ENCODE measurements around the gene PLEKHG3. TPM values are rescaled to one million over a fixed set of nuclear protein-coding genes. Genes with fewer than 3 reads are reported as not detected.

PLEKHG3 gene
- total and polyA plus RNA-seq, 10 of the 15 experiments (the other 5 are each of a cell fraction or from before 2014, with no cell fraction given) = 0.03 to 0.73 (median 0.07) TPM; not detected in 5

DNA sequence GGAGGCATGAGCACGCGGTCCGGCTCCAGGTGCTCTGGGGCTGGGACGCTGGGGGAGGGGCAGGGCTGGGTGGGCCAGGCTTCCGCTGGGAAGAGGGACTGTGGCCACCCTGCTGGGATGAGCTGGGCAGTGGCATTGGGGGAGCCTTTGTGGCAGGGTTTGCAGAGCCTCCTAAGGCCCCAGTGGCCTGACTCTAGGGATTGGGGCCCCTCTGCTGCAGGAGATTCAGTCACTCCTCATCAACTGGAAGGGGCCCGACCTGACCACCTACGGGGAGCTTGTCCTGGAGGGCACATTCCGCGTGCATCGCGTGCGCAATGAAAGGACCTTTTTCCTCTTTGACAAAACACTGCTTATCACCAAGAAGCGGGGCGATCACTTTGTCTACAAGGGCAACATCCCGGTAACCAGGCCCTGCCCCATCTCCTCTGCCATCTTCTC, 26.9 kb downstream of the PLEKHG3 start:
- BruUV-seq (replicated peaks) = no TSS peak
- intact Hi-C loops (cut with micrococcal nuclease; ENCODE audit: unreplicated experiment) (no loop called here), in situ Hi-C loops (cut with MboI) (no loop called here)
- TF ChIP-seq, protein P1, sequence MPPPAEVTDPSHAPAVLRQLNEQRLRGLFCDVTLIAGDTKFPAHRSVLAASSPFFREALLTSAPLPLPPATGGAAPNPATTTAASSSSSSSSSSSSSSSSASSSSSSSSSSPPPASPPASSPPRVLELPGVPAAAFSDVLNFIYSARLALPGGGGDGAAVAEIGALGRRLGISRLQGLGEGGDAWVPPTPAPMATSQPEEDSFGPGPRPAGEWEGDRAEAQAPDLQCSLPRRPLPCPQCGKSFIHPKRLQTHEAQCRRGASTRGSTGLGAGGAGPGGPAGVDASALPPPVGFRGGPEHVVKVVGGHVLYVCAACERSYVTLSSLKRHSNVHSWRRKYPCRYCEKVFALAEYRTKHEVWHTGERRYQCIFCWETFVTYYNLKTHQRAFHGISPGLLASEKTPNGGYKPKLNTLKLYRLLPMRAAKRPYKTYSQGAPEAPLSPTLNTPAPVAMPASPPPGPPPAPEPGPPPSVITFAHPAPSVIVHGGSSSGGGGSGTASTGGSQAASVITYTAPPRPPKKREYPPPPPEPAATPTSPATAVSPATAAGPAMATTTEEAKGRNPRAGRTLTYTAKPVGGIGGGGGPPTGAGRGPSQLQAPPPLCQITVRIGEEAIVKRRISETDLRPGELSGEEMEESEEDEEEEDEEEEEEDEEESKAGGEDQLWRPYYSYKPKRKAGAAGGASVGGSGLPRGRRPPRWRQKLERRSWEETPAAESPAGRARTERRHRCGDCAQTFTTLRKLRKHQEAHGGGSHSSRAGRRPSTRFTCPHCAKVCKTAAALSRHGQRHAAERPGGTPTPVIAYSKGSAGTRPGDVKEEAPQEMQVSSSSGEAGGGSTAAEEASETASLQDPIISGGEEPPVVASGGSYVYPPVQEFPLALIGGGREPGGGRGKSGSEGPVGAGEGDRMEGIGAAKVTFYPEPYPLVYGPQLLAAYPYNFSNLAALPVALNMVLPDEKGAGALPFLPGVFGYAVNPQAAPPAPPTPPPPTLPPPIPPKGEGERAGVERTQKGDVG (CRISPR knock-in tag; IDR thresholded peaks at IDR 0.05) = no peak
- TF ChIP-seq IKZF1 (conservative IDR thresholded peaks at IDR 0.05) (no peak), ZNF24 (IDR thresholded peaks at IDR 0.05) (no peak), NR2F1 (conservative IDR thresholded peaks at IDR 0.05) (no peak), PAX8 (IDR thresholded peaks at IDR 0.05) (no peak), IKZF2 (IDR thresholded peaks at IDR 0.05) (no peak), KAT2A (conservative IDR thresholded peaks at IDR 0.05; ENCODE audit: control insufficient read depth, low read depth, low read length) (no peak)
- TF ChIP-seq, protein P2, sequence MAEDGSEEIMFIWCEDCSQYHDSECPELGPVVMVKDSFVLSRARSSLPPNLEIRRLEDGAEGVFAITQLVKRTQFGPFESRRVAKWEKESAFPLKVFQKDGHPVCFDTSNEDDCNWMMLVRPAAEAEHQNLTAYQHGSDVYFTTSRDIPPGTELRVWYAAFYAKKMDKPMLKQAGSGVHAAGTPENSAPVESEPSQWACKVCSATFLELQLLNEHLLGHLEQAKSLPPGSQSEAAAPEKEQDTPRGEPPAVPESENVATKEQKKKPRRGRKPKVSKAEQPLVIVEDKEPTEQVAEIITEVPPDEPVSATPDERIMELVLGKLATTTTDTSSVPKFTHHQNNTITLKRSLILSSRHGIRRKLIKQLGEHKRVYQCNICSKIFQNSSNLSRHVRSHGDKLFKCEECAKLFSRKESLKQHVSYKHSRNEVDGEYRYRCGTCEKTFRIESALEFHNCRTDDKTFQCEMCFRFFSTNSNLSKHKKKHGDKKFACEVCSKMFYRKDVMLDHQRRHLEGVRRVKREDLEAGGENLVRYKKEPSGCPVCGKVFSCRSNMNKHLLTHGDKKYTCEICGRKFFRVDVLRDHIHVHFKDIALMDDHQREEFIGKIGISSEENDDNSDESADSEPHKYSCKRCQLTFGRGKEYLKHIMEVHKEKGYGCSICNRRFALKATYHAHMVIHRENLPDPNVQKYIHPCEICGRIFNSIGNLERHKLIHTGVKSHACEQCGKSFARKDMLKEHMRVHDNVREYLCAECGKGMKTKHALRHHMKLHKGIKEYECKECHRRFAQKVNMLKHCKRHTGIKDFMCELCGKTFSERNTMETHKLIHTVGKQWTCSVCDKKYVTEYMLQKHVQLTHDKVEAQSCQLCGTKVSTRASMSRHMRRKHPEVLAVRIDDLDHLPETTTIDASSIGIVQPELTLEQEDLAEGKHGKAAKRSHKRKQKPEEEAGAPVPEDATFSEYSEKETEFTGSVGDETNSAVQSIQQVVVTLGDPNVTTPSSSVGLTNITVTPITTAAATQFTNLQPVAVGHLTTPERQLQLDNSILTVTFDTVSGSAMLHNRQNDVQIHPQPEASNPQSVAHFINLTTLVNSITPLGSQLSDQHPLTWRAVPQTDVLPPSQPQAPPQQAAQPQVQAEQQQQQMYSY (CRISPR knock-in tag; IDR thresholded peaks at IDR 0.05) = no peak
- TF ChIP-seq, protein P3, sequence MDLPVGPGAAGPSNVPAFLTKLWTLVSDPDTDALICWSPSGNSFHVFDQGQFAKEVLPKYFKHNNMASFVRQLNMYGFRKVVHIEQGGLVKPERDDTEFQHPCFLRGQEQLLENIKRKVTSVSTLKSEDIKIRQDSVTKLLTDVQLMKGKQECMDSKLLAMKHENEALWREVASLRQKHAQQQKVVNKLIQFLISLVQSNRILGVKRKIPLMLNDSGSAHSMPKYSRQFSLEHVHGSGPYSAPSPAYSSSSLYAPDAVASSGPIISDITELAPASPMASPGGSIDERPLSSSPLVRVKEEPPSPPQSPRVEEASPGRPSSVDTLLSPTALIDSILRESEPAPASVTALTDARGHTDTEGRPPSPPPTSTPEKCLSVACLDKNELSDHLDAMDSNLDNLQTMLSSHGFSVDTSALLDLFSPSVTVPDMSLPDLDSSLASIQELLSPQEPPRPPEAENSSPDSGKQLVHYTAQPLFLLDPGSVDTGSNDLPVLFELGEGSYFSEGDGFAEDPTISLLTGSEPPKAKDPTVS (IDR thresholded peaks at IDR 0.05; ENCODE audit: low read depth, low read length) = no peak
- TF ChIP-seq, protein P4, sequence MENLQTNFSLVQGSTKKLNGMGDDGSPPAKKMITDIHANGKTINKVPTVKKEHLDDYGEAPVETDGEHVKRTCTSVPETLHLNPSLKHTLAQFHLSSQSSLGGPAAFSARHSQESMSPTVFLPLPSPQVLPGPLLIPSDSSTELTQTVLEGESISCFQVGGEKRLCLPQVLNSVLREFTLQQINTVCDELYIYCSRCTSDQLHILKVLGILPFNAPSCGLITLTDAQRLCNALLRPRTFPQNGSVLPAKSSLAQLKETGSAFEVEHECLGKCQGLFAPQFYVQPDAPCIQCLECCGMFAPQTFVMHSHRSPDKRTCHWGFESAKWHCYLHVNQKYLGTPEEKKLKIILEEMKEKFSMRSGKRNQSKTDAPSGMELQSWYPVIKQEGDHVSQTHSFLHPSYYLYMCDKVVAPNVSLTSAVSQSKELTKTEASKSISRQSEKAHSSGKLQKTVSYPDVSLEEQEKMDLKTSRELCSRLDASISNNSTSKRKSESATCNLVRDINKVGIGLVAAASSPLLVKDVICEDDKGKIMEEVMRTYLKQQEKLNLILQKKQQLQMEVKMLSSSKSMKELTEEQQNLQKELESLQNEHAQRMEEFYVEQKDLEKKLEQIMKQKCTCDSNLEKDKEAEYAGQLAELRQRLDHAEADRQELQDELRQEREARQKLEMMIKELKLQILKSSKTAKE (IDR thresholded peaks at IDR 0.05; ENCODE audit: low read depth, poor library complexity, severe bottlenecking) = no peak
- CTCF ChIA-PET = interaction anchor here (0.6 kb wide), 1 partner anchor 26 kb away, joined by 3 read pairs; no protein-coding TSS in a partner anchor
- Histone ChIP-seq H3K27ac (ENCODE audit: control insufficient read depth, insufficient read depth) (no peak overlapping the region), H3K4me2 (ENCODE audit: control insufficient read depth, insufficient read depth) (no peak overlapping the region), H3K4me1 (ENCODE audit: control insufficient read depth, insufficient read depth, low read length) (no peaks in the 10 kb centered on the region), H3K9ac (ENCODE audit: control insufficient read depth, insufficient read depth, low read length) (no peak overlapping the region), H3K9me3 (replicated peaks; ENCODE audit: control insufficient read depth, insufficient read depth, low read length) (no peaks in the 10 kb centered on the region), H3K36me3 (ENCODE audit: control insufficient read depth in 2 of 2, insufficient read depth in 2 of 2, low read length in 1 of 2) (no peaks in the 10 kb centered on the region), H3K4me3 (no peak overlapping the region), H2AFZ (ENCODE audit: control insufficient read depth, low read depth, low read length) (no peak overlapping the region), H4K20me1 (ENCODE audit: control insufficient read depth, insufficient read depth) (no peaks in the 10 kb centered on the region), H3K79me2 (ENCODE audit: control insufficient read depth, insufficient read depth, low read length) (no peaks in the 10 kb centered on the region), H3K27me3 (replicated peaks in 1 of 2; ENCODE audit: control insufficient read depth in 2 of 2, insufficient read depth in 2 of 2, low read length in 1 of 2) (no peaks in the 10 kb centered on the region; a peak in 1 of 4 replicates)
- POLR2A ChIA-PET = no interaction called here
- 54% methylated on average over 15 of the region's 15 CpGs for WGBS (ENCODE audit: insufficient coverage, insufficient replicate concordance, low lambda C conversion rate, missing lambda C conversion rate)
- FAIRE-seq (no peak), ATAC-seq (no peak), DNase-seq (ENCODE audit: low read depth, low spot score) (no peak)
- RAD21 ChIA-PET (ENCODE audit: unreplicated experiment) = no interaction called here
- SMC1A ChIA-PET (ENCODE audit: uncharacterized antibody, unreplicated experiment) = no interaction called here
